SK-N-SH (cell line): ENCODE results near the gene SUPT3H. TPM values are rescaled to one million over a fixed set of nuclear protein-coding genes. Genes with fewer than 3 reads are reported as not detected.

Experiments
- CTCF ChIA-PET: fragments of 300-600, 350-600 bp; formaldehyde crosslinking; extraction: SDS; loops from one replicate; lab custom pipeline; 2021; lab: Yijun Ruan, JAX
- POLR2A ChIA-PET: fragments of 350-600 bp; sonication (Branson Sonifier 250); formaldehyde crosslinking; extraction: SDS; loops from one replicate; lab custom pipeline; 2020; ENCODE audit warnings: antibody characterized with exemption, inconsistent platforms; lab: Yijun Ruan, JAX
- DNase-seq: peaks from one replicate; pipeline ENCODE4 v3.0.0; 2012
- H2AFZ ChIP-seq: fragments of 200-600 bp; sonication (generic); 2 replicates; pipeline ENCODE4 v1.8.1; 2016; ENCODE audit warnings: antibody characterized with exemption, mild to moderate bottlenecking, low read depth
- H3F3A ChIP-seq: fragments of 200-600 bp; sonication (generic); replicated peaks from 2 replicates; pipeline ENCODE3; 2016; ENCODE audit warnings: antibody characterized with exemption, mild to moderate bottlenecking; ENCODE audit not compliant: insufficient read depth
- H3K27ac ChIP-seq, 2 experiments: fragments of 200-500 bp in 1 of 2; fragments of 200-600 bp in 1 of 2; sonication (Bioruptor generic) in 1 of 2; sonication (generic), shearing (Covaris generic) in 1 of 2; 2 replicates each; pipeline versions ENCODE4 v1.5.1 to v1.6.1; 2014 to 2016; ENCODE audit warnings: low read depth in 2 of 2, inconsistent platforms in 1 of 2, low read length in 1 of 2, mild to moderate bottlenecking in 1 of 2, mixed read lengths in 1 of 2
- H3K27me3 ChIP-seq: fragments of 200-600 bp; sonication (generic), shearing (Covaris generic); 2 replicates; pipeline ENCODE4 v1.6.1; 2016; ENCODE audit warnings: mixed run types; ENCODE audit not compliant: insufficient read depth
- H3K36me3 ChIP-seq, 2 experiments: fragments of 200-500 bp in 1 of 2; fragments of 200-600 bp in 1 of 2; sonication (Bioruptor generic) in 1 of 2; sonication (generic) in 1 of 2; replicated peaks in 1 of 2; 2 replicates each; pipeline versions ENCODE3 to v1.5.1; 2014 to 2016; ENCODE audit warnings: low read length in 1 of 2, mild to moderate bottlenecking in 1 of 2; ENCODE audit not compliant: insufficient read depth in 2 of 2, control insufficient read depth in 1 of 2
- H3K4me1 ChIP-seq, 2 experiments: fragments of 200-500 bp in 1 of 2; fragments of 200-600 bp in 1 of 2; sonication (Bioruptor generic) in 1 of 2; sonication (generic), shearing (Covaris generic) in 1 of 2; 2 replicates each; pipeline versions ENCODE4 v1.5.1 to v1.6.1; 2014 to 2016; ENCODE audit warnings: low read depth in 1 of 2, low read length in 1 of 2, mixed run types in 1 of 2; ENCODE audit not compliant: insufficient read depth in 2 of 2, control insufficient read depth in 1 of 2
- H3K4me2 ChIP-seq: fragments of 200-600 bp; sonication (generic), shearing (Covaris generic); 2 replicates; pipeline ENCODE4 v1.6.1; 2017; ENCODE audit warnings: mixed run types
- H3K4me3 ChIP-seq, 2 experiments: fragments of 200-500 bp in 1 of 2; fragments of 200-600 bp in 1 of 2; sonication (Bioruptor generic) in 1 of 2; sonication (generic), shearing (Covaris generic) in 1 of 2; 2 replicates each; pipeline versions ENCODE4 v1.5.1 to v1.8.1; 2014 to 2016; ENCODE audit warnings: low read depth in 2 of 2, inconsistent platforms in 1 of 2, low read length in 1 of 2, mild to moderate bottlenecking in 1 of 2, mixed read lengths in 1 of 2, moderate library complexity in 1 of 2
- H3K79me2 ChIP-seq: fragments of 200-600 bp; sonication (generic); 2 replicates; pipeline ENCODE4 v1.8.1; 2017; ENCODE audit warnings: mild to moderate bottlenecking; ENCODE audit not compliant: insufficient read depth
- H3K9ac ChIP-seq: fragments of 200-600 bp; sonication (generic); 2 replicates; pipeline ENCODE4 v1.6.1; 2017; ENCODE audit warnings: mixed run types
- H3K9me2 ChIP-seq: fragments of 200-600 bp; sonication (generic); 2 replicates; pipeline ENCODE4 v1.6.1; 2017; ENCODE audit warnings: mixed run types
- H3K9me3 ChIP-seq: fragments of 200-600 bp; sonication (generic); 2 replicates; pipeline ENCODE4 v1.6.1; 2017; ENCODE audit warnings: mixed run types, mild to moderate bottlenecking, moderate library complexity
- H4K20me1 ChIP-seq: fragments of 200-600 bp; sonication (generic); 2 replicates; pipeline ENCODE4 v1.6.1; 2017; ENCODE audit warnings: mild to moderate bottlenecking, mixed run types; ENCODE audit not compliant: insufficient read depth
- CTCF ChIP-seq: fragments of 200-600 bp; sonication (generic); IDR thresholded peaks from 2 replicates; pipeline ENCODE4 v1.6.1; 2017; ENCODE audit warnings: antibody characterized with exemption, mild to moderate bottlenecking, moderate library complexity
- ELF1 ChIP-seq: IDR thresholded peaks from 2 replicates; pipeline ENCODE4 v1.4.0; 2012
- EP300 ChIP-seq, 2 experiments: IDR thresholded peaks; 2 replicates each; pipeline versions ENCODE4 v1.4.0 to v1.6.1; 2012; ENCODE audit warnings: borderline replicate concordance in 1 of 2, low read depth in 1 of 2, low read length in 1 of 2
- EZH2phosphoT487 ChIP-seq: fragments of 200-600 bp; sonication (generic); IDR thresholded peaks from 2 replicates; pipeline ENCODE4 v1.6.1; 2017; ENCODE audit warnings: low read depth, mixed run types, mild to moderate bottlenecking, antibody characterized with exemption, moderate library complexity, borderline replicate concordance
- FOSL2 ChIP-seq: IDR thresholded peaks from 2 replicates; pipeline ENCODE4 v1.4.0; 2012; ENCODE audit warnings: low read depth, mild to moderate bottlenecking, moderate library complexity, borderline replicate concordance
- FOXJ3 ChIP-seq: sonication (generic); formaldehyde crosslinking; IDR thresholded peaks from 2 replicates; pipeline ENCODE4 v1.5.1; 2020; ENCODE audit warnings: mild to moderate bottlenecking, missing genetic modification reagents
- FOXM1 ChIP-seq: IDR thresholded peaks from 2 replicates; pipeline ENCODE4 v1.4.0; 2012; ENCODE audit warnings: low read depth, mild to moderate bottlenecking
- NFIC ChIP-seq: IDR thresholded peaks from 2 replicates; pipeline ENCODE4 v1.4.0; 2012; ENCODE audit warnings: borderline replicate concordance
- NRF1 ChIP-seq: IDR thresholded peaks from 2 replicates; pipeline ENCODE4 v1.6.1; 2012; ENCODE audit warnings: low read depth, mild to moderate bottlenecking, low read length
- RFX5 ChIP-seq: IDR thresholded peaks from 2 replicates; pipeline ENCODE4 v1.6.1; 2012; ENCODE audit warnings: mild to moderate bottlenecking, improper control_type of control experiment, low read length
- TAF1 ChIP-seq: IDR thresholded peaks from 2 replicates; pipeline ENCODE4 v1.6.1; 2012; ENCODE audit warnings: low read depth, mild to moderate bottlenecking, low read length, moderate library complexity, borderline replicate concordance
- TEAD4 ChIP-seq: IDR thresholded peaks from 2 replicates; pipeline ENCODE4 v1.4.0; 2012; ENCODE audit warnings: mild to moderate bottlenecking, borderline replicate concordance; ENCODE audit not compliant: insufficient read depth
- USF1 ChIP-seq: IDR thresholded peaks from 2 replicates; pipeline ENCODE4 v1.4.0; 2012; ENCODE audit warnings: low read depth, borderline replicate concordance
- ZBTB33 ChIP-seq: IDR thresholded peaks from 2 replicates; pipeline ENCODE4 v1.4.0; 2012; ENCODE audit warnings: low read depth, borderline replicate concordance
- WGBS: methylation state at CpG from one replicate; pipeline ENCODE4 v1.1.6; 2017; ENCODE audit warnings: low lambda C conversion rate; 5-methylcytosine and 5-hydroxymethylcytosine counted together
- polyA plus RNA-seq, 3 experiments: library from polyadenylated mRNA; depleted of rRNA; stranded (reverse); fragments of >200 nt; gene quantifications; 2 replicates each; pipeline ENCODE4 v1.2.3, GENCODE V29; 2012

Gene SUPT3H
- polyA plus RNA-seq, 1 of the 3 experiments (the other 2 are of a cell fraction) = 10.9 TPM

- TF ChIP-seq FOXJ3 (CRISPR knock-in tag) = no peak
- no peak for TF ChIP-seq ELF1
Observed at GRCh38 chr6:45054610-45055009, 323.1 kb downstream of the SUPT3H start (continued).

- TF ChIP-seq NRF1 = no peak
- TF ChIP-seq NFIC = no peak
- no peak for TF ChIP-seq USF1
- no peak for TF ChIP-seq CTCF
- no peak for TF ChIP-seq FOXM1
- TF ChIP-seq EZH2phosphoT487 = no peak
- no peak for TF ChIP-seq FOXJ3 (CRISPR knock-in tag)
- no peak for TF ChIP-seq TAF1
- TF ChIP-seq EP300 (IDR thresholded peaks at IDR 0.05; ENCODE audit: borderline replicate concordance in 1 of 2, low read depth in 1 of 2, low read length in 1 of 2) = no peak
- TF ChIP-seq RFX5 = no peak
- no peak for TF ChIP-seq ZBTB33
- TF ChIP-seq FOSL2 = no peak
- TF ChIP-seq TEAD4 = no peak
- Histone ChIP-seq H3K27ac (no peak overlapping the region), H2AFZ (no peak overlapping the region), H3K9me2 (no peaks in the 10 kb centered on the region), H3K27me3 (no peaks in the 10 kb centered on the region), H3K4me1 (no peaks in the 10 kb centered on the region; a peak in 1 of 4 replicates), H3F3A (no peaks in the 10 kb centered on the region), H3K4me2 (no peak overlapping the region), H3K36me3 (no peaks in the 10 kb centered on the region), H3K4me3 (no peak overlapping the region), H3K79me2 (no peaks in the 10 kb centered on the region), H4K20me1 (no peaks in the 10 kb centered on the region), H3K9me3 (no peaks in the 10 kb centered on the region), H3K9ac (no peak overlapping the region)
- WGBS = 87% methylated on average over 2 of the region's 2 CpGs
- ChIA-PET CTCF (no interaction called here), POLR2A (no interaction called here)
- no peak for DNase-seq
Observed at GRCh38 chr6:45052325-45052724, 325.4 kb downstream of the SUPT3H start.
